ENCODE results near the gene TRAF3. TPM values are rescaled to one million over a fixed set of nuclear protein-coding genes. Genes with fewer than 3 reads are reported as not detected.

TRAF3 gene
- total RNA-seq, 2 experiments from 2014 or later, result 68.8 to 73.6 TPM

GRCh38 chr14:102905116-102906108 is 128.2 kb downstream of the TRAF3 start:
- intact Hi-C loops (cut with micrococcal nuclease), result no loop called here
- peaks cover 45% of the 10 kb centered on the region for H3K36me3 Mint-ChIP-seq
- H3K4me1 Mint-ChIP-seq (ENCODE audit: low read depth), result peaks cover 7% of the 10 kb centered on the region
- peak overlapping the region; percentile 33 for H3K27ac Mint-ChIP-seq
- CTCF ChIA-PET, result interaction anchor here (1.9 kb wide), 1 partner anchor 211 kb away, joined by 5 read pairs; no protein-coding TSS in a partner anchor
- H3K9me3 Mint-ChIP-seq, result no peaks in the 10 kb centered on the region
- POLR2A ChIA-PET, result no interaction called here
- H3K4me3 Mint-ChIP-seq, result no peak overlapping the region
- no peak for DNase-seq
- H3K27me3 Mint-ChIP-seq, result no peaks in the 10 kb centered on the region

- DNase-seq, result no peak
- Mint-ChIP-seq H3K27ac (no peak overlapping the region), H3K9me3 (no peaks in the 10 kb centered on the region), H3K36me3 (peaks cover 36% of the 10 kb centered on the region), H3K27me3 (no peaks in the 10 kb centered on the region), H3K4me1 (ENCODE audit: low read depth) (no peaks in the 10 kb centered on the region), H3K4me3 (no peak overlapping the region)
- intact Hi-C loops (cut with micrococcal nuclease), result no loop called here
- POLR2A ChIA-PET, result no interaction called here
- CTCF ChIA-PET, result interaction anchor here (1.9 kb wide), 1 partner anchor 212 kb away, joined by 5 read pairs; no protein-coding TSS in a partner anchor
Measured at GRCh38 chr14:102906616-102907302, 129.5 kb downstream of the TRAF3 start.

GRCh38 chr14:102907303-102907844 is 130.1 kb downstream of the TRAF3 start:
- CTCF ChIA-PET, result no interaction called here
- Mint-ChIP-seq H3K4me1 (ENCODE audit: low read depth) (no peaks in the 10 kb centered on the region), H3K27ac (no peak overlapping the region), H3K36me3 (peaks cover 36% of the 10 kb centered on the region), H3K9me3 (no peaks in the 10 kb centered on the region), H3K4me3 (no peak overlapping the region), H3K27me3 (no peaks in the 10 kb centered on the region)
- no peak for DNase-seq
- POLR2A ChIA-PET, result no interaction called here
- intact Hi-C loops (cut with micrococcal nuclease), result no loop called here

GRCh38 chr14:102907980-102908730 is 130.9 kb downstream of the TRAF3 start:
- no peaks in the 10 kb centered on the region for H3K27me3 Mint-ChIP-seq
- intact Hi-C loops (cut with micrococcal nuclease), result no loop called here
- no peak for DNase-seq
- no peaks in the 10 kb centered on the region for H3K4me1 Mint-ChIP-seq (ENCODE audit: low read depth)
- H3K4me3 Mint-ChIP-seq, result no peak overlapping the region
- CTCF ChIA-PET, result no interaction called here
- H3K27ac Mint-ChIP-seq, result no peak overlapping the region
- H3K9me3 Mint-ChIP-seq, result no peaks in the 10 kb centered on the region
- peaks cover 29% of the 10 kb centered on the region for H3K36me3 Mint-ChIP-seq
- POLR2A ChIA-PET, result no interaction called here

- ChIA-PET POLR2A (no interaction called here), CTCF (no interaction called here)
- Mint-ChIP-seq H3K27me3 (no peaks in the 10 kb centered on the region), H3K36me3 (peaks cover 23% of the 10 kb centered on the region), H3K4me3 (no peak overlapping the region), H3K27ac (no peak overlapping the region), H3K4me1 (ENCODE audit: low read depth) (no peaks in the 10 kb centered on the region), H3K9me3 (no peaks in the 10 kb centered on the region)
- DNase-seq, result no peak
- intact Hi-C loops (cut with micrococcal nuclease), result no loop called here
Measured at GRCh38 chr14:102908766-102909455, 131.7 kb downstream of the TRAF3 start.

- Mint-ChIP-seq H3K27ac (no peak overlapping the region), H3K36me3 (peaks cover 20% of the 10 kb centered on the region), H3K4me3 (no peak overlapping the region), H3K9me3 (no peaks in the 10 kb centered on the region), H3K4me1 (ENCODE audit: low read depth) (no peaks in the 10 kb centered on the region), H3K27me3 (no peaks in the 10 kb centered on the region)
- POLR2A ChIA-PET, result no interaction called here
- intact Hi-C loops (cut with micrococcal nuclease), result no loop called here
- no peak for DNase-seq
- CTCF ChIA-PET, result no interaction called here
Measured at GRCh38 chr14:102909462-102909861, 132.2 kb downstream of the TRAF3 start.

- ChIA-PET CTCF (no interaction called here), POLR2A (no interaction called here)
- no peak overlapping the region for H3K4me3 Mint-ChIP-seq
- DNase-seq, result no peak
- H3K27me3 Mint-ChIP-seq, result no peaks in the 10 kb centered on the region
- no peaks in the 10 kb centered on the region for H3K4me1 Mint-ChIP-seq (ENCODE audit: low read depth)
- H3K27ac Mint-ChIP-seq, result no peak overlapping the region
- peaks cover 20% of the 10 kb centered on the region for H3K36me3 Mint-ChIP-seq
- intact Hi-C loops (cut with micrococcal nuclease), result no loop called here
- no peaks in the 10 kb centered on the region for H3K9me3 Mint-ChIP-seq
Measured at GRCh38 chr14:102909911-102910310, 132.7 kb downstream of the TRAF3 start.

- no peak for DNase-seq
- intact Hi-C loops (cut with micrococcal nuclease), result no loop called here
- ChIA-PET POLR2A (no interaction called here), CTCF (no interaction called here)
- no peaks in the 10 kb centered on the region for H3K27me3 Mint-ChIP-seq
- H3K4me3 Mint-ChIP-seq, result no peak overlapping the region
- no peaks in the 10 kb centered on the region for H3K4me1 Mint-ChIP-seq (ENCODE audit: low read depth)
- peaks cover 15% of the 10 kb centered on the region for H3K36me3 Mint-ChIP-seq
- H3K9me3 Mint-ChIP-seq, result no peaks in the 10 kb centered on the region
- no peak overlapping the region for H3K27ac Mint-ChIP-seq
Measured at GRCh38 chr14:102910442-102910841, 133.2 kb downstream of the TRAF3 start.

- intact Hi-C loops (cut with micrococcal nuclease), result no loop called here
- CTCF ChIA-PET, result no interaction called here
- no peak for DNase-seq
- Mint-ChIP-seq H3K27me3 (no peaks in the 10 kb centered on the region), H3K9me3 (no peaks in the 10 kb centered on the region), H3K4me1 (ENCODE audit: low read depth) (no peaks in the 10 kb centered on the region), H3K4me3 (no peak overlapping the region), H3K36me3 (peaks cover 8% of the 10 kb centered on the region), H3K27ac (no peak overlapping the region)
- POLR2A ChIA-PET, result no interaction called here
Measured at GRCh38 chr14:102911541-102911951, 134.3 kb downstream of the TRAF3 start.

- no peaks in the 10 kb centered on the region for H3K27me3 Mint-ChIP-seq
- DNase-seq, result no peak
- H3K9me3 Mint-ChIP-seq, result no peaks in the 10 kb centered on the region
- no peak overlapping the region for H3K4me3 Mint-ChIP-seq
- H3K4me1 Mint-ChIP-seq (ENCODE audit: low read depth), result no peaks in the 10 kb centered on the region
- intact Hi-C loops (cut with micrococcal nuclease), result no loop called here
- no peak overlapping the region for H3K27ac Mint-ChIP-seq
- ChIA-PET CTCF (no interaction called here), POLR2A (no interaction called here)
- H3K36me3 Mint-ChIP-seq, result peaks cover 4% of the 10 kb centered on the region
Measured at GRCh38 chr14:102911991-102912761, 134.9 kb downstream of the TRAF3 start.

Data from activated CD4-positive, alpha-beta memory T cell treated with anti-CD3 and anti-CD28 coated beads for 36 hours (primary cell).